Loucy (cell line): ENCODE measurements around the gene SNCAIP.

ENCODE experiments used
- H2AFZ ChIP-seq: fragments of 200-600 bp; sonication (generic); 2 replicates; pipeline ENCODE4 v1.6.0; 2016; ENCODE audit warnings: antibody characterized with exemption, mild to moderate bottlenecking, low read length, moderate library complexity
- H3F3A ChIP-seq: fragments of 200-600 bp; 2 replicates; pipeline ENCODE4 v1.6.0; 2016; ENCODE audit warnings: antibody characterized with exemption, low read depth, mild to moderate bottlenecking
- H3K27me3 ChIP-seq: fragments of 200-600 bp; sonication (generic); 2 replicates; pipeline ENCODE4 v1.6.1; 2014; ENCODE audit warnings: low read length, mild to moderate bottlenecking; ENCODE audit not compliant: insufficient read depth, poor library complexity, severe bottlenecking
- H3K36me3 ChIP-seq: fragments of 200-600 bp; sonication (generic); 2 replicates; pipeline ENCODE4 v1.6.1; 2016; ENCODE audit warnings: low read length; ENCODE audit not compliant: insufficient read depth
- H3K4me1 ChIP-seq: fragments of 200-600 bp; sonication (generic); 2 replicates; pipeline ENCODE4 v1.5.1; 2014; ENCODE audit warnings: low read length, mild to moderate bottlenecking; ENCODE audit not compliant: insufficient read depth, poor library complexity, severe bottlenecking
- H3K4me2 ChIP-seq: fragments of 200-600 bp; sonication (generic); 2 replicates; pipeline ENCODE4 v1.6.0; 2014; ENCODE audit warnings: antibody characterized with exemption, low read length, low read depth, mild to moderate bottlenecking; ENCODE audit not compliant: poor library complexity, severe bottlenecking
- H3K4me3 ChIP-seq: fragments of 200-600 bp; sonication (generic); 2 replicates; pipeline ENCODE4 v1.5.1; 2014; ENCODE audit warnings: low read length, mild to moderate bottlenecking, mixed read lengths; ENCODE audit not compliant: poor library complexity, severe bottlenecking
- H3K79me2 ChIP-seq: fragments of 200-600 bp; sonication (generic); 2 replicates; pipeline ENCODE4 v1.6.1; 2014; ENCODE audit warnings: low read length; ENCODE audit not compliant: insufficient read depth
- H3K9ac ChIP-seq: fragments of 200-600 bp; sonication (generic); 2 replicates; pipeline ENCODE4 v1.6.0; 2014; ENCODE audit warnings: mild to moderate bottlenecking, low read depth, low read length, moderate library complexity; ENCODE audit not compliant: poor library complexity, severe bottlenecking
- H3K9me2 ChIP-seq: fragments of 200-600 bp; sonication (generic); replicated peaks from 2 replicates; pipeline ENCODE4 v1.6.1; 2016; ENCODE audit warnings: low read depth, low read length, mixed read lengths
- H3K9me3 ChIP-seq: fragments of 200-600 bp; sonication (generic); 2 replicates; pipeline ENCODE4 v1.6.1; 2014; ENCODE audit warnings: mild to moderate bottlenecking, antibody characterized with exemption, low read length, low read depth; ENCODE audit not compliant: insufficient read depth
- H4K20me1 ChIP-seq: fragments of 200-600 bp; sonication (generic); 2 replicates; pipeline ENCODE4 v1.6.0; 2014; ENCODE audit warnings: antibody characterized with exemption, low read length, mild to moderate bottlenecking; ENCODE audit not compliant: insufficient read depth, poor library complexity, severe bottlenecking
- EZH2phosphoT487 ChIP-seq: fragments of 200-600 bp; IDR thresholded peaks from 2 replicates; pipeline ENCODE4 v1.6.1; 2018; ENCODE audit warnings: antibody characterized with exemption, mild to moderate bottlenecking, moderate library complexity, borderline replicate concordance
- TF ChIP-seq, protein P1 (sequence below): fragments of 200-600 bp; sonication (generic); conservative IDR thresholded peaks from 2 replicates; pipeline ENCODE4 v1.5.1; 2014; ENCODE audit warnings: mild to moderate bottlenecking, antibody characterized with exemption, low read length

SNCAIP gene

DNA sequence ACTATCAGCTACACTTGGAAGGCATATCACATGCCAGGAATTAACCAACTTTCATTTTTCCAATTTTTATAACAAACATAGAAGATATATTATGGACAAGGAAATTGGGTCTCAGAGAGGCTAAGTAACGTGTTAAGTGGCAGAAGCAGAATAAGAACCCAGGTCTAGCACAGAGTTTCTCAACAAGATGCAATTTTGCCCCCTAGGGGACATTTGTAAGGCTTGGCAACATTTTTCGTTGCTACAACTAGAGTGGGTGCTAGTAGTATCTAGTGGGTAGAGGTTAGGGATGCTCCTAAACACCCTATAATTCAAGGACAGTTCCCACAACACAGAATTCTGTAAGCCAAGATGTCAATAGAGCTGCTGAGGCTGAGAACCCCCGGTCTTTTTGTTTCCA lies 180.6 kb downstream of the SNCAIP start:
- Histone ChIP-seq H3K9me2 (no peaks in the 10 kb centered on the region), H3K4me2 (no peak overlapping the region), H2AFZ (no peak overlapping the region), H4K20me1 (no peaks in the 10 kb centered on the region), H3F3A (no peaks in the 10 kb centered on the region), H3K4me1 (no peaks in the 10 kb centered on the region), H3K9ac (no peak overlapping the region), H3K79me2 (no peaks in the 10 kb centered on the region), H3K36me3 (no peaks in the 10 kb centered on the region), H3K9me3 (no peaks in the 10 kb centered on the region), H3K4me3 (no peak overlapping the region), H3K27me3 (no peaks in the 10 kb centered on the region)
- no peak for TF ChIP-seq EZH2phosphoT487
- TF ChIP-seq, protein P1, sequence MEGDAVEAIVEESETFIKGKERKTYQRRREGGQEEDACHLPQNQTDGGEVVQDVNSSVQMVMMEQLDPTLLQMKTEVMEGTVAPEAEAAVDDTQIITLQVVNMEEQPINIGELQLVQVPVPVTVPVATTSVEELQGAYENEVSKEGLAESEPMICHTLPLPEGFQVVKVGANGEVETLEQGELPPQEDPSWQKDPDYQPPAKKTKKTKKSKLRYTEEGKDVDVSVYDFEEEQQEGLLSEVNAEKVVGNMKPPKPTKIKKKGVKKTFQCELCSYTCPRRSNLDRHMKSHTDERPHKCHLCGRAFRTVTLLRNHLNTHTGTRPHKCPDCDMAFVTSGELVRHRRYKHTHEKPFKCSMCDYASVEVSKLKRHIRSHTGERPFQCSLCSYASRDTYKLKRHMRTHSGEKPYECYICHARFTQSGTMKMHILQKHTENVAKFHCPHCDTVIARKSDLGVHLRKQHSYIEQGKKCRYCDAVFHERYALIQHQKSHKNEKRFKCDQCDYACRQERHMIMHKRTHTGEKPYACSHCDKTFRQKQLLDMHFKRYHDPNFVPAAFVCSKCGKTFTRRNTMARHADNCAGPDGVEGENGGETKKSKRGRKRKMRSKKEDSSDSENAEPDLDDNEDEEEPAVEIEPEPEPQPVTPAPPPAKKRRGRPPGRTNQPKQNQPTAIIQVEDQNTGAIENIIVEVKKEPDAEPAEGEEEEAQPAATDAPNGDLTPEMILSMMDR, result peak; percentile 48

DNA sequence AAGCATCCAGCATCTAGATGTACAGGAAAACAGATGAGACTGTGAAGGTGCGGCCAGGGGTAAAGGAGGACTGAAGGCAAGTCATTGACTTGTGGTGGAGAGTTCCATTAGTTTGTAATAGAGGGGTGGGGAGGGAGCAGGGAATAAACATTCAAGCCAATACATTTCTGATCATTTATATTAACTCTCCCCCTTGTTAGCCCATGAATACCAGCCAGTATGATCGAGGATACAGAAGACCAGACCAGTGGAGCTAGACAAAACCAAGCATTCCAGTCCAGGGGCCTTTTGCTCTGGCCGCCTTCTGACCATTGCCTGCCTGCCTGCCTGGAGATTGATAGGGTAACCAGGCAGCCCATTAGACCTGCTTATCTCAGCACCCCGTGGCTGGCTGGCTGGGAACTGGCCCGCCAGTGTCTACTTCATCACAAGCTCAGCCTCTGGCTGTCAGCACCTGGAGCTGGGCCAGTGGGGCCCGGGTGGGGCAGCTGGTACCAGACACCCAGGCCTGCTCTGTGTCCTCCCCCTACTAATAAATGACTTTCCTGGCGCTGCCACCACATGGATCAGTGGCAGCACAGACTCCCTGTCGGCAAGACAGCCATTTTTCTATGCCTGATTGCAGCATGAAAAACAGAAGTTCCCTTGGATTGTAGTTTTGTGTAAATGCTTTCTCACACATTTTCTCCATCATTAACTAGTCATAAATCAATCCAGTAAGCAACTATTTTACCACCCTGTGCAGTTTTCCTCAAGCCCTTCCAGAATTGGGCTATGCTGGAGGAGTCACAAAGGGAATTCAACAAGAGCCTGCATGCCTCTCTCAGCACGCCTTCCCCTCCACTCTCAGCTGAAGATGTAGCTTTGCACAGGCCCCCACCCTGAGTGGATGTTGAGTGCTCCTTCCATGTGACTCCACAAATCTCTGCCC lies 181.3 kb downstream of the SNCAIP start:
- Histone ChIP-seq H4K20me1 (no peaks in the 10 kb centered on the region), H3K9me2 (no peaks in the 10 kb centered on the region), H3K4me3 (no peak overlapping the region), H3K4me2 (no peak overlapping the region), H3F3A (no peaks in the 10 kb centered on the region), H3K36me3 (no peaks in the 10 kb centered on the region), H3K27me3 (no peaks in the 10 kb centered on the region), H2AFZ (no peak overlapping the region), H3K79me2 (no peaks in the 10 kb centered on the region), H3K9ac (no peak overlapping the region), H3K9me3 (no peaks in the 10 kb centered on the region), H3K4me1 (no peaks in the 10 kb centered on the region)
- TF ChIP-seq, protein P1, result no peak
- TF ChIP-seq EZH2phosphoT487, result no peak

DNA sequence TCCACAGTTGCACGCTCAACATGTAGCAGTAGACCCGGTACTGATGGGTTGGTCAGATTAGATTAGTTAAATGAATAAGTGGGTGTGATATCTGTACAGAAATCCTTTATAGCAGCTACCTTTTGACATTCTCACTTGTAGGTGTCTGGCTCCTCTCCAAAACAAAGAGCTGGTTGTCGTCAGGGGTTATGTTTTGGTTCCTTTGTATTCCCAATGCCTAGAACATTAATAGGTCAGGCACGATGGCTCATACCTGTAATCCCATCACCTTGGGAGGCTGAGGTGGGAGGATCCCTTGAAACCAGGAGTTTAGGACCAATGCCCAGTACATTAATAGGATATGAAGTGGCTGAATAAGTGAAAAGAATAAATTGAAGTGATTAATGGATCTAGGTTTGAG lies 182.1 kb downstream of the SNCAIP start:
- Histone ChIP-seq H2AFZ (no peak overlapping the region), H3K4me2 (no peak overlapping the region), H3K36me3 (no peaks in the 10 kb centered on the region), H3K4me1 (no peaks in the 10 kb centered on the region), H3K79me2 (no peaks in the 10 kb centered on the region), H3K9ac (no peak overlapping the region), H3K9me2 (no peaks in the 10 kb centered on the region), H4K20me1 (no peaks in the 10 kb centered on the region), H3K27me3 (no peaks in the 10 kb centered on the region), H3F3A (no peaks in the 10 kb centered on the region), H3K9me3 (no peaks in the 10 kb centered on the region), H3K4me3 (no peak overlapping the region)
- TF ChIP-seq, protein P1, result no peak
- TF ChIP-seq EZH2phosphoT487, result no peak
